SU-DHL-6 (cell line): ENCODE data around the gene TEX22.

Source experiments
- H2AFZ ChIP-seq: fragments of 200-600 bp; sonication (generic); 2 replicates; pipeline ENCODE4 v1.6.1; 2014; ENCODE audit warnings: low read depth, mild to moderate bottlenecking, moderate library complexity, mixed read lengths, antibody characterized with exemption, low read length; ENCODE audit not compliant: severe bottlenecking
- H3F3A ChIP-seq: fragments of 200-600 bp; shearing (Covaris generic); 2 replicates; pipeline ENCODE4 v1.6.0; 2016; ENCODE audit warnings: antibody characterized with exemption, mild to moderate bottlenecking; ENCODE audit not compliant: insufficient read depth
- H3K27ac ChIP-seq: fragments of 200-600 bp; sonication (generic); 2 replicates; pipeline ENCODE4 v1.5.1; 2016; ENCODE audit warnings: low read depth, mild to moderate bottlenecking, low read length, moderate library complexity, mixed read lengths
- H3K27me3 ChIP-seq: fragments of 200-600 bp; sonication (generic), shearing (Covaris generic); 2 replicates; pipeline ENCODE4 v1.6.0; 2014; ENCODE audit warnings: mild to moderate bottlenecking, low read length
- H3K36me3 ChIP-seq: fragments of 200-600 bp; sonication (generic); 2 replicates; pipeline ENCODE4 v1.6.1; 2014; ENCODE audit warnings: mild to moderate bottlenecking, low read length, mixed read lengths
- H3K4me2 ChIP-seq: fragments of 300-600, 200-600 bp; shearing (Covaris generic), sonication (generic); 2 replicates; pipeline ENCODE4 v1.6.0; 2014; ENCODE audit warnings: low read length, low read depth, mild to moderate bottlenecking; ENCODE audit not compliant: poor library complexity, severe bottlenecking
- H3K4me3 ChIP-seq: fragments of 200-600 bp; sonication (generic); 2 replicates; pipeline ENCODE4 v1.5.1; 2014; ENCODE audit warnings: antibody characterized with exemption, low read length, mild to moderate bottlenecking, mixed read lengths; ENCODE audit not compliant: insufficient read depth, poor library complexity, severe bottlenecking
- H3K79me2 ChIP-seq: fragments of 200-600 bp; sonication (generic); 2 replicates; pipeline ENCODE4 v1.6.1; 2014; ENCODE audit warnings: mild to moderate bottlenecking, low read length, moderate library complexity; ENCODE audit not compliant: insufficient read depth
- H3K9ac ChIP-seq: fragments of 200-600 bp; sonication (generic); 2 replicates; pipeline ENCODE4 v1.7.0; 2014; ENCODE audit warnings: mild to moderate bottlenecking, low read length
- H3K9me2 ChIP-seq: fragments of 200-600 bp; sonication (generic); replicated peaks from 2 replicates; pipeline ENCODE4 v1.6.1; 2014; ENCODE audit warnings: low read length; ENCODE audit not compliant: insufficient read depth
- H3K9me3 ChIP-seq: fragments of 200-600 bp; sonication (generic); 2 replicates; pipeline ENCODE4 v1.6.1; 2014; ENCODE audit warnings: low read length, mixed read lengths; ENCODE audit not compliant: insufficient read depth
- H4K20me1 ChIP-seq: fragments of 200-600 bp; sonication (generic); 2 replicates; pipeline ENCODE4 v1.6.1; 2014; ENCODE audit warnings: low read depth, mild to moderate bottlenecking, antibody characterized with exemption, low read length, moderate library complexity, mixed read lengths
- CTCF ChIP-seq: fragments of 200-600 bp; sonication (generic); IDR thresholded peaks from one replicate; pipeline ENCODE4 v1.5.1; 2017; ENCODE audit warnings: antibody characterized with exemption, mild to moderate bottlenecking, low read length, moderate library complexity; ENCODE audit not compliant: insufficient read depth, poor library complexity, severe bottlenecking
- EZH2phosphoT487 ChIP-seq: fragments of 200-600 bp; sonication (generic), shearing (Covaris generic); conservative IDR thresholded peaks from 2 replicates; pipeline ENCODE4 v1.6.1; 2018; ENCODE audit warnings: mild to moderate bottlenecking, antibody characterized with exemption, low read length, moderate library complexity, mixed read lengths

TEX22 gene

GRCh38 chr14:105439179-105439578 is 40.8 kb downstream of the TEX22 start:
- no peaks in the 10 kb centered on the region for H3K9me2 ChIP-seq
- no peak overlapping the region for H2AFZ ChIP-seq
- peaks cover 64% of the 10 kb centered on the region for H3K79me2 ChIP-seq
- no peak overlapping the region for H3K4me3 ChIP-seq
- no peak overlapping the region for H3K27ac ChIP-seq
- H3K9ac ChIP-seq, result no peak overlapping the region
- H4K20me1 ChIP-seq, result peaks cover 3% of the 10 kb centered on the region; the same call in 1 of the 2 replicates
- no peak for TF ChIP-seq CTCF
- no peak for TF ChIP-seq EZH2phosphoT487
- H3K4me2 ChIP-seq, result no peak overlapping the region
- H3K36me3 ChIP-seq, result peaks cover 6% of the 10 kb centered on the region; the same call in 1 of the 2 replicates
- H3K27me3 ChIP-seq, result no peaks in the 10 kb centered on the region
- peaks cover 10% of the 10 kb centered on the region; the same call in 1 of the 2 replicates for H3K9me3 ChIP-seq
- peaks cover 16% of the 10 kb centered on the region for H3F3A ChIP-seq

GRCh38 chr14:105439710-105440553 is 41.6 kb downstream of the TEX22 start:
- Histone ChIP-seq H3K9me3 (peaks cover 10% of the 10 kb centered on the region; the same call in 1 of the 2 replicates), H3K4me2 (no peak overlapping the region), H3K4me3 (no peak overlapping the region), H3K36me3 (peaks cover 6% of the 10 kb centered on the region; the same call in 1 of the 2 replicates), H3K79me2 (peaks cover 56% of the 10 kb centered on the region), H3K9ac (no peak overlapping the region), H3K9me2 (no peaks in the 10 kb centered on the region), H3K27ac (no peak overlapping the region), H2AFZ (no peak overlapping the region), H4K20me1 (peaks cover 3% of the 10 kb centered on the region; the same call in 1 of the 2 replicates), H3K27me3 (no peaks in the 10 kb centered on the region), H3F3A (peaks cover 16% of the 10 kb centered on the region)
- TF ChIP-seq CTCF, result no peak
- no peak for TF ChIP-seq EZH2phosphoT487

- no peak overlapping the region for H3K9ac ChIP-seq
- no peak overlapping the region for H2AFZ ChIP-seq
- H3K79me2 ChIP-seq, result peaks cover 50% of the 10 kb centered on the region
- peaks cover 3% of the 10 kb centered on the region; the same call in 1 of the 2 replicates for H4K20me1 ChIP-seq
- H3K4me3 ChIP-seq, result no peak overlapping the region
- no peak for TF ChIP-seq CTCF
- H3K27ac ChIP-seq, result no peak overlapping the region
- no peaks in the 10 kb centered on the region for H3K9me2 ChIP-seq
- peaks cover 10% of the 10 kb centered on the region for H3F3A ChIP-seq
- no peak overlapping the region for H3K4me2 ChIP-seq
- peaks cover 3% of the 10 kb centered on the region; the same call in 1 of the 2 replicates for H3K36me3 ChIP-seq
- H3K27me3 ChIP-seq, result no peaks in the 10 kb centered on the region
- peaks cover 8% of the 10 kb centered on the region; the same call in 1 of the 2 replicates for H3K9me3 ChIP-seq
Observed at GRCh38 chr14:105440554-105440900, 42.2 kb downstream of the TEX22 start.
